Activated CD4-positive, alpha-beta T cell treated with anti-CD3 and anti-CD28 coated beads, Interleukin-10, Interleukin-2, amounts not matched to agents 100 ng/mL and 50 ng/mL, durations not matched to agents 16 hours and 8 hours (primary cell): Measurements from ENCODE around the gene LILRA6.
A peak's percentile ranks its signal among the peaks of the same experiment; 100 is the strongest.
"Not testable (repeated sequence)": the region's sequence is repeated elsewhere in the genome, so short reads cannot be mapped to it uniquely, and the experiment has no call there.

ENCODE experiments used
- DNase-seq: peaks from one replicate; pipeline ENCODE4 v3.0.0-alpha.2; 2020

Gene LILRA6

GRCh38 chr19:54206030-54206830 lies 36.4 kb downstream of the LILRA6 start:
- DNase-seq = no peak

- no peak for DNase-seq
These were observed 37.7 kb downstream of the LILRA6 start for GRCh38 chr19:54204767-54205468.

GRCh38 chr19:54203151-54203611 lies 39.4 kb downstream of the LILRA6 start:
- no peak for DNase-seq

- no peak for DNase-seq
These were observed 40.6 kb downstream of the LILRA6 start for GRCh38 chr19:54201980-54202379.

GRCh38 chr19:54201172-54201701 lies 41.4 kb downstream of the LILRA6 start:
- no peak for DNase-seq

GRCh38 chr19:54199401-54199800 lies 43.2 kb downstream of the LILRA6 start:
- no peak for DNase-seq

GRCh38 chr19:54197121-54197520 lies 45.5 kb downstream of the LILRA6 start:
- no peak for DNase-seq

- no peak for DNase-seq
These were observed 46.1 kb downstream of the LILRA6 start for GRCh38 chr19:54196536-54196935.

- not testable (repeated sequence) for DNase-seq
These were observed 48.1 kb downstream of the LILRA6 start for GRCh38 chr19:54194463-54194862.

GRCh38 chr19:54193011-54193410 lies 49.6 kb downstream of the LILRA6 start:
- no peak for DNase-seq

- DNase-seq = no peak
These were observed 50.7 kb downstream of the LILRA6 start for GRCh38 chr19:54191811-54192453.

- DNase-seq = peak; percentile 93
These were observed 51.4 kb downstream of the LILRA6 start, which contains the start of gene TSEN34 for GRCh38 chr19:54191011-54191810. Gene TSEN34, plus strand, starts transcription at chr19:54191308. Its CDS starts 57 bp downstream, at chr19:54191365.

- DNase-seq = peak; percentile 100
These were observed 52.0 kb downstream of the LILRA6 start for GRCh38 chr19:54190503-54191010.

- DNase-seq = peak; percentile 100
These were observed 52.7 kb downstream of the LILRA6 start for GRCh38 chr19:54189735-54190502.

- no peak for DNase-seq
These were observed 53.4 kb downstream of the LILRA6 start, which contains the start of gene MBOAT7 for GRCh38 chr19:54189145-54189734. Gene MBOAT7, minus strand, starts transcription at chr19:54189580. Its CDS starts 1,072 bp downstream, at chr19:54188508.

- peak; percentile 74 for DNase-seq
These were observed 54.2 kb downstream of the LILRA6 start for GRCh38 chr19:54188215-54188871.

GRCh38 chr19:54186934-54187381 lies 55.6 kb downstream of the LILRA6 start:
- DNase-seq = no peak
